Kidney (tissue), 14 donors: ENCODE data around the gene TBC1D2. TPM values are rescaled to one million over a fixed set of nuclear protein-coding genes. Genes with fewer than 3 reads are reported as not detected.

Experiments
- DNase-seq, 5 donors: peaks; one replicate each; pipeline ENCODE4 v3.0.0-alpha.2; 2013 to 2020
- FAIRE-seq: peaks from 2 replicates; lab custom pipeline; 2012; peaks lifted over from hg19 to GRCh38; lab: Jason Lieb, UNC
- H3K27ac ChIP-seq, 2 donors: one replicate each; pipeline ENCODE4 v1.7.0; 2013; ENCODE audit warnings: low read depth in 2 of 2, low read length in 2 of 2, inconsistent platforms in 1 of 2
- H3K27me3 ChIP-seq: one replicate; pipeline ENCODE4 v1.7.1; 2013; ENCODE audit warnings: low read length, inconsistent platforms; ENCODE audit not compliant: control insufficient read depth, insufficient read depth
- H3K36me3 ChIP-seq, 3 donors: one replicate each; pipeline versions ENCODE4 v1.7.0 to v1.7.1; 2013; ENCODE audit warnings: low read length in 3 of 3, control low read depth in 1 of 3, inconsistent platforms in 1 of 3; ENCODE audit not compliant: insufficient read depth in 3 of 3, control insufficient read depth in 2 of 3
- H3K4me1 ChIP-seq, 3 donors: one replicate each; pipeline versions ENCODE4 v1.7.0 to v1.7.1; 2013; ENCODE audit warnings: low read length in 3 of 3, inconsistent platforms in 1 of 3, low read depth in 1 of 3; ENCODE audit not compliant: control insufficient read depth in 2 of 3, insufficient read depth in 2 of 3
- H3K4me3 ChIP-seq, 3 donors: one replicate each; pipeline versions ENCODE4 v1.7.0 to v1.8.1; 2013; ENCODE audit warnings: low read length in 3 of 3, control low read depth in 1 of 3, inconsistent platforms in 1 of 3
- H3K9ac ChIP-seq, 3 donors: one replicate each; pipeline versions ENCODE4 v1.7.0 to v1.7.1; 2013; ENCODE audit warnings: low read length in 3 of 3, control low read depth in 1 of 3, inconsistent platforms in 1 of 3
- H3K9me3 ChIP-seq, 3 donors: one replicate each; pipeline versions ENCODE4 v1.7.0 to v1.7.1; 2013; ENCODE audit warnings: low read length in 3 of 3, control low read depth in 1 of 3, inconsistent platforms in 1 of 3; ENCODE audit not compliant: control insufficient read depth in 2 of 3, insufficient read depth in 1 of 3
- intact Hi-C: fragments of 100-400 bp; cut with DNase I; formaldehyde crosslinking; loops from one replicate; pipeline ENCODE4 v1.11.1; 2022
- polyA plus RNA-seq: library from polyadenylated mRNA; stranded (reverse); fragments of 350-450 nt; fragmentation: Illumina TruSeq; extraction: RNeasy Lipid Tissue Mini Kit (QIAGEN cat#74804); gene quantifications from one replicate; pipeline ENCODE4 v1.2.3, GENCODE V29; 2014; ENCODE audit warnings: low read depth, low replicate concordance; ENCODE audit not compliant: insufficient read depth
- total RNA-seq: library from RNA; stranded (reverse); fragmentation: NEBNext Ultra II Directional; extraction: Animal tissue kit (Norgen Biotek cat#: 25700); gene quantifications from one replicate; pipeline ENCODE4 v1.2.1, GENCODE V29; 2021
- TF ChIP-seq, protein P1 (sequence below): IDR thresholded peaks from 3 replicates; pipeline ENCODE4 v1.5.1; 2012; ENCODE audit warnings: mild to moderate bottlenecking, moderate library complexity, borderline replicate concordance; ENCODE audit not compliant: insufficient read depth; ENCODE audit errors: extremely low read depth
- donor health status: control.
- donor health status: control.
- donor health status: control.
- donor health status: control.
- donor health status: control.
- donor health status: DM: yes; HTN: yes; CAD: no.
- donor health status: Normal renal cell carcinoma (clear cell type).

The TBC1D2 gene
- total and polyA plus RNA-seq, 2 donors from 2014 or later = 7.7 to 19.6 TPM

DNA sequence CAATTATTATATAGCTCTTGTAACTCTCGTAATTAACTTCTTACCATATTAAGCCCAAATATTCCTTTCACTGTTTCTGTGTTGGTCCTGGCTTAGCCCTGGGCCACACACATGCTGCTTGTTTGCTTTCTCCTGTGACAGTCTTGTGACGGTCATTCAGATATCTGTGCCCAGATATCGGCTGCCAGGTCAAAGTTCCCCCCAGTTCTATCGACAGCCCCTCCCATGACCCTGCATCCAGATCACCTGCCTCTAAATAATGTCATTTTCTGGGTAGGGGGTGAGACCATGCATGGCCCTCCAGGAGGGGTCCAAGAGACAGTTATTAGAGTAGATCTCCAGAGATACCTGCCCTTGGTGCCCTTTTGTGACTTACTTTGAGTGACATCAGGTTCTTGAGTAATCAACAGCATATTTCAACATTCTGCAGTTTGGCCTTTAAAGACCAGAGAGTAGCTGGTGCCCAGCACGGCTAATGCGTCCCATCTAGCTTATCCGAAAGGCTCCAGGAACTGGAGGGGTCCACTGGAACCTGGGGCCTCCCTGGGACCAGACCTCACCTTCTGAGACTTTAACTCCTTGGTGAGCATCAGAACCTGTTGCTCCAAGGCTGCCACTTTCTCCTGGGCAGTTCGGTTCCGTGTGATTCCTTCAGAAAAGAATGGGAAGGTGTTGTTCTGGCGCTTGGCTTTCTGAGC lies 26.9 kb downstream of the TBC1D2 start:
- TF ChIP-seq, protein P1, sequence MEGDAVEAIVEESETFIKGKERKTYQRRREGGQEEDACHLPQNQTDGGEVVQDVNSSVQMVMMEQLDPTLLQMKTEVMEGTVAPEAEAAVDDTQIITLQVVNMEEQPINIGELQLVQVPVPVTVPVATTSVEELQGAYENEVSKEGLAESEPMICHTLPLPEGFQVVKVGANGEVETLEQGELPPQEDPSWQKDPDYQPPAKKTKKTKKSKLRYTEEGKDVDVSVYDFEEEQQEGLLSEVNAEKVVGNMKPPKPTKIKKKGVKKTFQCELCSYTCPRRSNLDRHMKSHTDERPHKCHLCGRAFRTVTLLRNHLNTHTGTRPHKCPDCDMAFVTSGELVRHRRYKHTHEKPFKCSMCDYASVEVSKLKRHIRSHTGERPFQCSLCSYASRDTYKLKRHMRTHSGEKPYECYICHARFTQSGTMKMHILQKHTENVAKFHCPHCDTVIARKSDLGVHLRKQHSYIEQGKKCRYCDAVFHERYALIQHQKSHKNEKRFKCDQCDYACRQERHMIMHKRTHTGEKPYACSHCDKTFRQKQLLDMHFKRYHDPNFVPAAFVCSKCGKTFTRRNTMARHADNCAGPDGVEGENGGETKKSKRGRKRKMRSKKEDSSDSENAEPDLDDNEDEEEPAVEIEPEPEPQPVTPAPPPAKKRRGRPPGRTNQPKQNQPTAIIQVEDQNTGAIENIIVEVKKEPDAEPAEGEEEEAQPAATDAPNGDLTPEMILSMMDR = no peak
- Histone ChIP-seq H3K4me1 (no peaks in the 10 kb centered on the region), H3K27me3 (no peaks in the 10 kb centered on the region), H3K9ac (no peak overlapping the region), H3K36me3 (peaks cover 0 to 6% (median 0%) of the 10 kb centered on the region in 3 donors), H3K27ac (no peak overlapping the region), H3K9me3 (no peaks in the 10 kb centered on the region), H3K4me3 (no peak overlapping the region)
- no peak for FAIRE-seq
- no peak for DNase-seq
- intact Hi-C loops = no loop called here

DNA sequence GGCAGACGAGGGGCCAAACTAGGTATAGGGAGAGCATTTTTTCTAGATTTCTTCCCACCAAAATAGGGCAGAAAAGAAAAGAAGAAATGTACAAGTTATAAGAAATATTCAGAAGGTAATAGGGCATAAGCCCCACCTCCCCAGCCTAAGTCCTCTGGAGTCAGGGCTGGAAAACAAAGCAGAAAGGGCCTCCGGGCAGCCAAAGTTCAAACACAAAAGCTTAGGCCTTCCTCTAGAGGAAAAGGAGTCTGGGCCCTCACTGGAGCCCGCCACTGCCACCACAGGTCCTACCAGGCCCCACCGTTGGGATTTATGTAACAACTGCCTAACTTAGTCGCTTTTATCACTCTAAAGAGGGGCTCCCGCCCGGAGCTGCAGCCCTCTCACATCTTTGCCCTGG lies 27.6 kb downstream of the TBC1D2 start:
- Histone ChIP-seq H3K9ac (no peak overlapping the region), H3K27ac (no peak overlapping the region), H3K4me3 (no peak overlapping the region), H3K9me3 (no peaks in the 10 kb centered on the region), H3K36me3 (peaks cover 0 to 6% (median 0%) of the 10 kb centered on the region in 3 donors), H3K27me3 (no peaks in the 10 kb centered on the region), H3K4me1 (no peaks in the 10 kb centered on the region)
- no peak for FAIRE-seq
- DNase-seq = no peak
- TF ChIP-seq, protein P1 = no peak
- intact Hi-C loops = no loop called here

DNA sequence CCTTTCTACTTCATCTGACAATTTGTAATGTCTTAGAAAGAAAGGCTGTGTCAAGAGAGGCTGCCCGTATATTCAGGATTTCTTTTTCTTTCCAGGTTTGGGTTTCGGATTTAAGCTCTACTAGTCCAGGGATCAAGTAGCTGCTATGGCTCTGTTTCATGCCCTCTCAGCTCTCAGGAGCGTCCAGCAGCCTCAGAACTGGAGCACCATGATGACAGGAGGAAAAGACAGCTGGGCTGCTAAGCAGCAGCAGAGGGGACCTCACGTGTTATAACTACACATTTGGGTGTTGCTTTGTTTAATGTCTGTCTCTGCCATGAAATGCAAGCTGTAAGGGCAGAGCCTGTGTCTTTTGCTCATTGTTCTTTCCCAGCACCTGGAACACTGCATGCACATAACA lies 28.5 kb downstream of the TBC1D2 start:
- TF ChIP-seq, protein P1 = no peak
- Histone ChIP-seq H3K36me3 (peaks cover 0 to 6% (median 0%) of the 10 kb centered on the region in 3 donors), H3K9me3 (no peaks in the 10 kb centered on the region), H3K9ac (no peak overlapping the region), H3K4me3 (no peak overlapping the region), H3K27me3 (no peaks in the 10 kb centered on the region), H3K27ac (no peak overlapping the region), H3K4me1 (no peaks in the 10 kb centered on the region)
- peak in 2 of 5 donors; percentile 21 to 36 for DNase-seq
- FAIRE-seq = no peak
- intact Hi-C loops = no loop called here
